Measurements from ENCODE around the gene TRRAP.

TRRAP gene

GRCh38 chr7:98852826-98853225 lies 25.5 kb upstream of the TRRAP start:
- H2AK5ac ChIP-seq (ENCODE audit: low read length), result no peak overlapping the region
- no peaks in the 10 kb centered on the region for H3K36me3 ChIP-seq (ENCODE audit: control insufficient read depth in 1 of 2, insufficient read depth in 2 of 2, low read length in 2 of 2)
- H3K27me3 ChIP-seq (ENCODE audit: insufficient read depth, low read length), result no peaks in the 10 kb centered on the region
- no peaks in the 10 kb centered on the region for H3K79me1 ChIP-seq (ENCODE audit: low read length)
- H2BK12ac ChIP-seq (ENCODE audit: low read length), result no peak overlapping the region
- H3K4me2 ChIP-seq (ENCODE audit: low read length), result peak overlapping the region; percentile 29
- no peak overlapping the region for H3K27ac ChIP-seq (ENCODE audit: low read depth, low read length)
- H3K4me3 ChIP-seq (ENCODE audit: low read depth, low read length), result no peak overlapping the region
- no CpG with 5 or more reads among the region's 4 CpGs for WGBS (ENCODE audit: extremely low coverage, insufficient coverage, insufficient read length)
- H2BK120ac ChIP-seq (ENCODE audit: insufficient read depth, low read length, poor library complexity), result peak overlapping the region; percentile 64
- H3K9ac ChIP-seq (ENCODE audit: low read length), result no peak overlapping the region
- H3K18ac ChIP-seq (ENCODE audit: low read length), result no peak overlapping the region
- H2AFZ ChIP-seq (ENCODE audit: insufficient read depth, low read length, poor library complexity), result no peak overlapping the region
- H2BK5ac ChIP-seq (ENCODE audit: low read depth, low read length, poor library complexity), result no peak overlapping the region
- H3K14ac ChIP-seq (ENCODE audit: low read length), result no peak overlapping the region
- H4K12ac ChIP-seq (ENCODE audit: low read depth, low read length), result no peak overlapping the region
- no peak overlapping the region for H4K8ac ChIP-seq (ENCODE audit: low read depth, low read length)
- no peak overlapping the region for H3K4ac ChIP-seq (ENCODE audit: low read depth, low read length)
- peaks cover 22% of the 10 kb centered on the region for H3K9me3 ChIP-seq (ENCODE audit: insufficient read depth, low read depth, low read length)
- peak; percentile 80 to 94 for DNase-seq
- H3K4me1 ChIP-seq (ENCODE audit: control insufficient read depth in 1 of 2, insufficient read depth in 2 of 2, low read length in 2 of 2), result peaks cover 13 to 14% of the 10 kb centered on the region in 2 experiments
- no peak overlapping the region for H4K91ac ChIP-seq (ENCODE audit: low read depth, low read length)
- no peaks in the 10 kb centered on the region for H3K79me2 ChIP-seq (ENCODE audit: control insufficient read depth, insufficient read depth, low read length, poor library complexity)
- H3K23ac ChIP-seq (ENCODE audit: low read length), result no peak overlapping the region

- no peak overlapping the region for H3K18ac ChIP-seq (ENCODE audit: low read length)
- H2BK5ac ChIP-seq (ENCODE audit: low read depth, low read length, poor library complexity), result no peak overlapping the region
- no peak overlapping the region for H3K4ac ChIP-seq (ENCODE audit: low read depth, low read length)
- no peak overlapping the region for H3K9ac ChIP-seq (ENCODE audit: low read length)
- H4K12ac ChIP-seq (ENCODE audit: low read depth, low read length), result no peak overlapping the region
- no peaks in the 10 kb centered on the region for H3K79me2 ChIP-seq (ENCODE audit: control insufficient read depth, insufficient read depth, low read length, poor library complexity)
- no peaks in the 10 kb centered on the region for H3K79me1 ChIP-seq (ENCODE audit: low read length)
- no peak overlapping the region for H3K27ac ChIP-seq (ENCODE audit: low read depth, low read length)
- H3K4me3 ChIP-seq (ENCODE audit: low read depth, low read length), result no peak overlapping the region
- DNase-seq, result no peak
- H3K9me3 ChIP-seq (ENCODE audit: insufficient read depth, low read depth, low read length), result peaks cover 3% of the 10 kb centered on the region
- H3K27me3 ChIP-seq (ENCODE audit: insufficient read depth, low read length), result no peaks in the 10 kb centered on the region
- no peak overlapping the region for H4K91ac ChIP-seq (ENCODE audit: low read depth, low read length)
- H3K4me2 ChIP-seq (ENCODE audit: low read length), result no peak overlapping the region
- WGBS (ENCODE audit: extremely low coverage, insufficient coverage, insufficient read length), result no CpG with 5 or more reads among the region's 24 CpGs
- no peak overlapping the region for H2AK5ac ChIP-seq (ENCODE audit: low read length)
- no peak overlapping the region for H2BK12ac ChIP-seq (ENCODE audit: low read length)
- no peak overlapping the region for H4K8ac ChIP-seq (ENCODE audit: low read depth, low read length)
- H3K23ac ChIP-seq (ENCODE audit: low read length), result no peak overlapping the region
- no peaks in the 10 kb centered on the region for H3K36me3 ChIP-seq (ENCODE audit: control insufficient read depth in 1 of 2, insufficient read depth in 2 of 2, low read length in 2 of 2)
- no peak overlapping the region for H3K14ac ChIP-seq (ENCODE audit: low read length)
- H2BK120ac ChIP-seq (ENCODE audit: insufficient read depth, low read length, poor library complexity), result no peak overlapping the region
- no peak overlapping the region for H2AFZ ChIP-seq (ENCODE audit: insufficient read depth, low read length, poor library complexity)
- peaks cover 13 to 14% of the 10 kb centered on the region in 2 experiments for H3K4me1 ChIP-seq (ENCODE audit: control insufficient read depth in 1 of 2, insufficient read depth in 2 of 2, low read length in 2 of 2)
These were observed 22.5 kb upstream of the TRRAP start for GRCh38 chr7:98855610-98856422.

GRCh38 chr7:98860071-98860470 lies 18.3 kb upstream of the TRRAP start:
- no peak overlapping the region for H3K14ac ChIP-seq (ENCODE audit: low read length)
- no peak overlapping the region for H4K8ac ChIP-seq (ENCODE audit: low read depth, low read length)
- H3K4me3 ChIP-seq (ENCODE audit: low read depth, low read length), result no peak overlapping the region
- no peak overlapping the region for H3K18ac ChIP-seq (ENCODE audit: low read length)
- no peak overlapping the region for H3K9ac ChIP-seq (ENCODE audit: low read length)
- H3K79me2 ChIP-seq (ENCODE audit: control insufficient read depth, insufficient read depth, low read length, poor library complexity), result peaks cover 2% of the 10 kb centered on the region
- H3K4ac ChIP-seq (ENCODE audit: low read depth, low read length), result no peak overlapping the region
- H2BK12ac ChIP-seq (ENCODE audit: low read length), result no peak overlapping the region
- no peak overlapping the region for H3K4me2 ChIP-seq (ENCODE audit: low read length)
- H4K12ac ChIP-seq (ENCODE audit: low read depth, low read length), result no peak overlapping the region
- H3K23ac ChIP-seq (ENCODE audit: low read length), result no peak overlapping the region
- no peak overlapping the region for H2AK5ac ChIP-seq (ENCODE audit: low read length)
- H3K27me3 ChIP-seq (ENCODE audit: insufficient read depth, low read length), result no peaks in the 10 kb centered on the region
- no peaks in the 10 kb centered on the region for H3K9me3 ChIP-seq (ENCODE audit: insufficient read depth, low read depth, low read length)
- H3K27ac ChIP-seq (ENCODE audit: low read depth, low read length), result no peak overlapping the region
- H3K36me3 ChIP-seq (ENCODE audit: control insufficient read depth in 1 of 2, insufficient read depth in 2 of 2, low read length in 2 of 2), result no peaks in the 10 kb centered on the region
- H3K4me1 ChIP-seq (ENCODE audit: control insufficient read depth in 1 of 2, insufficient read depth in 2 of 2, low read length in 2 of 2), result peaks cover 4 to 5% of the 10 kb centered on the region in 2 experiments
- no peak overlapping the region for H4K91ac ChIP-seq (ENCODE audit: low read depth, low read length)
- WGBS (ENCODE audit: extremely low coverage, insufficient coverage, insufficient read length), result no CpG with 5 or more reads among the region's 12 CpGs
- no peak overlapping the region for H2BK5ac ChIP-seq (ENCODE audit: low read depth, low read length, poor library complexity)
- no peak overlapping the region for H2BK120ac ChIP-seq (ENCODE audit: insufficient read depth, low read length, poor library complexity)
- H2AFZ ChIP-seq (ENCODE audit: insufficient read depth, low read length, poor library complexity), result no peak overlapping the region
- H3K79me1 ChIP-seq (ENCODE audit: low read length), result peaks cover 3% of the 10 kb centered on the region
- no peak for DNase-seq

- Histone ChIP-seq H2AFZ (ENCODE audit: insufficient read depth, low read length, poor library complexity) (no peak overlapping the region), H2BK5ac (ENCODE audit: low read depth, low read length, poor library complexity) (no peak overlapping the region), H3K14ac (ENCODE audit: low read length) (no peak overlapping the region), H3K23ac (ENCODE audit: low read length) (no peak overlapping the region), H3K4me2 (ENCODE audit: low read length) (no peak overlapping the region), H2BK120ac (ENCODE audit: insufficient read depth, low read length, poor library complexity) (no peak overlapping the region), H3K4me3 (ENCODE audit: low read depth, low read length) (no peak overlapping the region), H3K27me3 (ENCODE audit: insufficient read depth, low read length) (no peaks in the 10 kb centered on the region), H2BK12ac (ENCODE audit: low read length) (no peak overlapping the region), H3K4me1 (ENCODE audit: control insufficient read depth in 1 of 2, insufficient read depth in 2 of 2, low read length in 2 of 2) (peaks cover 14 to 19% of the 10 kb centered on the region in 2 experiments), H4K12ac (ENCODE audit: low read depth, low read length) (no peak overlapping the region), H3K4ac (ENCODE audit: low read depth, low read length) (no peak overlapping the region), H3K79me1 (ENCODE audit: low read length) (peaks cover 8% of the 10 kb centered on the region), H3K36me3 (ENCODE audit: control insufficient read depth in 1 of 2, insufficient read depth in 2 of 2, low read length in 2 of 2) (no peaks in the 10 kb centered on the region), H3K18ac (ENCODE audit: low read length) (no peak overlapping the region), H4K8ac (ENCODE audit: low read depth, low read length) (no peak overlapping the region), H3K79me2 (ENCODE audit: control insufficient read depth, insufficient read depth, low read length, poor library complexity) (peaks cover 2% of the 10 kb centered on the region), H2AK5ac (ENCODE audit: low read length) (no peak overlapping the region), H3K9ac (ENCODE audit: low read length) (no peak overlapping the region), H3K9me3 (ENCODE audit: insufficient read depth, low read depth, low read length) (no peaks in the 10 kb centered on the region), H3K27ac (ENCODE audit: low read depth, low read length) (no peak overlapping the region), H4K91ac (ENCODE audit: low read depth, low read length) (no peak overlapping the region)
- DNase-seq, result no peak
- WGBS (ENCODE audit: extremely low coverage, insufficient coverage, insufficient read length), result no CpG with 5 or more reads among the region's 4 CpGs
These were observed 16.1 kb upstream of the TRRAP start for GRCh38 chr7:98862203-98862602.
